ENCODE measurements around the gene WSCD2. TPM values are rescaled to one million over a fixed set of nuclear protein-coding genes. Genes with fewer than 3 reads are reported as not detected.

WSCD2 gene
- total RNA-seq, 4 donors from 2014 or later = 6.7 TPM; not detected in 3

- H3K27ac ChIP-seq = no peak overlapping the region
- H3K4me3 ChIP-seq = no peak overlapping the region
- no peaks in the 10 kb centered on the region for H3K36me3 ChIP-seq
- DNase-seq = no peak
- no peaks in the 10 kb centered on the region for H3K27me3 ChIP-seq
- H3K4me1 ChIP-seq = no peaks in the 10 kb centered on the region
- TF ChIP-seq POLR2A (IDR thresholded peaks at IDR 0.05) (no peak), CTCF (IDR thresholded peaks at IDR 0.05) (no peak)
- H3K9me3 ChIP-seq = no peaks in the 10 kb centered on the region
Observed at GRCh38 chr12:108139454-108139853, 10.4 kb downstream of the WSCD2 start.

GRCh38 chr12:108140501-108140900, 11.4 kb downstream of the WSCD2 start:
- no peak overlapping the region for H3K4me3 ChIP-seq
- TF ChIP-seq POLR2A (IDR thresholded peaks at IDR 0.05) (no peak), CTCF (IDR thresholded peaks at IDR 0.05) (no peak)
- no peak for DNase-seq
- H3K36me3 ChIP-seq = no peaks in the 10 kb centered on the region
- H3K27ac ChIP-seq = no peak overlapping the region
- no peaks in the 10 kb centered on the region for H3K4me1 ChIP-seq
- H3K27me3 ChIP-seq = no peaks in the 10 kb centered on the region
- H3K9me3 ChIP-seq = no peaks in the 10 kb centered on the region

GRCh38 chr12:108141600-108142130, 12.6 kb downstream of the WSCD2 start:
- no peaks in the 10 kb centered on the region for H3K9me3 ChIP-seq
- no peak overlapping the region for H3K27ac ChIP-seq
- DNase-seq = no peak
- H3K4me1 ChIP-seq = no peaks in the 10 kb centered on the region
- no peaks in the 10 kb centered on the region for H3K36me3 ChIP-seq
- no peaks in the 10 kb centered on the region for H3K27me3 ChIP-seq
- no peak overlapping the region for H3K4me3 ChIP-seq
- TF ChIP-seq CTCF (IDR thresholded peaks at IDR 0.05) (no peak), POLR2A (IDR thresholded peaks at IDR 0.05) (no peak)

- Histone ChIP-seq H3K27me3 (no peaks in the 10 kb centered on the region), H3K36me3 (no peaks in the 10 kb centered on the region), H3K27ac (no peak overlapping the region), H3K4me3 (no peak overlapping the region), H3K4me1 (no peaks in the 10 kb centered on the region), H3K9me3 (no peaks in the 10 kb centered on the region)
- no peak for TF ChIP-seq CTCF (IDR thresholded peaks at IDR 0.05)
- TF ChIP-seq POLR2A (IDR thresholded peaks at IDR 0.05) = no peak
- no peak for DNase-seq
Observed at GRCh38 chr12:108143144-108143543, 14.1 kb downstream of the WSCD2 start.

GRCh38 chr12:108144080-108144479, 15.0 kb downstream of the WSCD2 start:
- no peaks in the 10 kb centered on the region for H3K36me3 ChIP-seq
- no peak overlapping the region for H3K4me3 ChIP-seq
- DNase-seq = no peak
- H3K9me3 ChIP-seq = no peaks in the 10 kb centered on the region
- no peak for TF ChIP-seq POLR2A (IDR thresholded peaks at IDR 0.05)
- no peak for TF ChIP-seq CTCF (IDR thresholded peaks at IDR 0.05)
- no peaks in the 10 kb centered on the region for H3K27me3 ChIP-seq
- H3K4me1 ChIP-seq = no peaks in the 10 kb centered on the region
- H3K27ac ChIP-seq = no peak overlapping the region

GRCh38 chr12:108145011-108145410, 15.9 kb downstream of the WSCD2 start:
- no peaks in the 10 kb centered on the region for H3K27me3 ChIP-seq
- DNase-seq = no peak

More at GRCh38 chr12:108145011-108145410, 15.9 kb downstream of the WSCD2 start:
- no peaks in the 10 kb centered on the region for H3K36me3 ChIP-seq
- H3K27ac ChIP-seq = no peak overlapping the region
- no peaks in the 10 kb centered on the region for H3K9me3 ChIP-seq
- no peaks in the 10 kb centered on the region for H3K4me1 ChIP-seq
- TF ChIP-seq CTCF (IDR thresholded peaks at IDR 0.05) = no peak
- TF ChIP-seq POLR2A (IDR thresholded peaks at IDR 0.05) = no peak
- no peak overlapping the region for H3K4me3 ChIP-seq

Measured in Peyer's patch (tissue), 4 donors.